NT2/D1 (cell line): Measurements from ENCODE around the gene HBB.

Source experiments
- SUZ12 ChIP-seq: IDR thresholded peaks from 2 replicates; pipeline ENCODE4 v1.6.1; 2011; ENCODE audit not compliant: insufficient read length, insufficient read depth; ENCODE audit errors: extremely low read depth
- YY1 ChIP-seq: IDR thresholded peaks from 2 replicates; pipeline ENCODE4 v1.6.1; 2011; ENCODE audit not compliant: insufficient read length, insufficient read depth

DNA sequence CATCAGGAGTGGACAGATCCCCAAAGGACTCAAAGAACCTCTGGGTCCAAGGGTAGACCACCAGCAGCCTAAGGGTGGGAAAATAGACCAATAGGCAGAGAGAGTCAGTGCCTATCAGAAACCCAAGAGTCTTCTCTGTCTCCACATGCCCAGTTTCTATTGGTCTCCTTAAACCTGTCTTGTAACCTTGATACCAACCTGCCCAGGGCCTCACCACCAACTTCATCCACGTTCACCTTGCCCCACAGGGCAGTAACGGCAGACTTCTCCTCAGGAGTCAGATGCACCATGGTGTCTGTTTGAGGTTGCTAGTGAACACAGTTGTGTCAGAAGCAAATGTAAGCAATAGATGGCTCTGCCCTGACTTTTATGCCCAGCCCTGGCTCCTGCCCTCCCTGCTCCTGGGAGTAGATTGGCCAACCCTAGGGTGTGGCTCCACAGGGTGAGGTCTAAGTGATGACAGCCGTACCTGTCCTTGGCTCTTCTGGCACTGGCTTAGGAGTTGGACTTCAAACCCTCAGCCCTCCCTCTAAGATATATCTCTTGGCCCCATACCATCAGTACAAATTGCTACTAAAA, at the start of gene HBB:
- TF ChIP-seq SUZ12 = no peak
- no peak for TF ChIP-seq YY1
